SH-SY5Y (cell line): ENCODE measurements around the gene ABCC4.
A peak's percentile ranks its signal among the peaks of the same experiment; 100 is the strongest.

Experiments
- GATA2 ChIP-seq: IDR thresholded peaks from 2 replicates; pipeline ENCODE4 v1.6.1; 2011; ENCODE audit warnings: mild to moderate bottlenecking, low read depth, low read length
- GATA3 ChIP-seq: IDR thresholded peaks from 2 replicates; pipeline ENCODE4 v1.6.1; 2011; ENCODE audit warnings: low read depth, mild to moderate bottlenecking, low read length, moderate library complexity

ABCC4 gene

GRCh38 chr13:95228130-95228529, 73.1 kb downstream of the ABCC4 start:
- no peak for TF ChIP-seq GATA3
- TF ChIP-seq GATA2, result no peak

GRCh38 chr13:95226932-95227695, 74.1 kb downstream of the ABCC4 start:
- TF ChIP-seq GATA2 (no peak), GATA3 (no peak)

- TF ChIP-seq GATA3, result no peak
- no peak for TF ChIP-seq GATA2
These were observed 74.8 kb downstream of the ABCC4 start for GRCh38 chr13:95226476-95226875.

GRCh38 chr13:95226050-95226449, 75.2 kb downstream of the ABCC4 start:
- TF ChIP-seq GATA3 (no peak), GATA2 (no peak)

GRCh38 chr13:95224064-95224463, 77.2 kb downstream of the ABCC4 start:
- no peak for TF ChIP-seq GATA3
- TF ChIP-seq GATA2, result no peak

- TF ChIP-seq GATA2, result no peak
- no peak for TF ChIP-seq GATA3
These were observed 78.6 kb downstream of the ABCC4 start for GRCh38 chr13:95222733-95223018.

GRCh38 chr13:95221971-95222732, 79.1 kb downstream of the ABCC4 start:
- TF ChIP-seq GATA3 (no peak), GATA2 (no peak)

GRCh38 chr13:95220611-95221010, 80.6 kb downstream of the ABCC4 start:
- no peak for TF ChIP-seq GATA2
- TF ChIP-seq GATA3, result no peak

GRCh38 chr13:95217920-95218830, 83.1 kb downstream of the ABCC4 start:
- TF ChIP-seq GATA3, result no peak
- no peak for TF ChIP-seq GATA2

- TF ChIP-seq GATA3, result no peak
- no peak for TF ChIP-seq GATA2
These were observed 85.1 kb downstream of the ABCC4 start for GRCh38 chr13:95216182-95216581.

GRCh38 chr13:95212983-95213850, 88.0 kb downstream of the ABCC4 start:
- TF ChIP-seq GATA3, result no peak
- TF ChIP-seq GATA2, result no peak

- TF ChIP-seq GATA2 (no peak), GATA3 (no peak)
These were observed 92.1 kb downstream of the ABCC4 start for GRCh38 chr13:95209109-95209508.

- TF ChIP-seq GATA2 (peak; percentile 89), GATA3 (no peak)
These were observed 93.4 kb downstream of the ABCC4 start for GRCh38 chr13:95207769-95208366.
